NOMO-1 treated with DMSO at 0.1 percent for 48 hours (cell line): Measurements from ENCODE around the gene JPH3.

Source experiments
- DNase-seq: peaks from one replicate; lab custom pipeline; 2025; ENCODE audit not compliant: unreplicated experiment; lab: John Stamatoyannopoulos, UW

JPH3 gene

DNA sequence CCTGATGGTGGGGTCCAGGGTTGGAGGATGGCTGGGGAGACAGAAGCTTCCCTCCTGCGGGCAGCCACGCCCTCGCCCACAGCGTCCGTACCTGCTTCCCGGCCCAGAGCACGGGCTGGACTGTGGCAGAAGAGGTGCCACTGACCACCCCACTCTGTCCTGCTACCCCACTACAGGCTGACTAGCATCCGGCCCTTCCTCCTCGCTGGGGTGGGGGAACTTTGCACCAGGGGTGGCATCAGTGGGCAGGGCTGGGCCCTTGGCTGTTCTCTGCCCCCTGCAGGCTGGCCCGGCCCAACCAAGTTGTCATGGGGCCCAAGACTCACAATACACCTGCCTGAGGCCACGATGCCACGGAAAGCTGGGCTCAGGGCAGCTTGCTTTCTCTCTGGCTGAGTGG is 90.4 kb downstream of the JPH3 start:
- no peak for DNase-seq

DNA sequence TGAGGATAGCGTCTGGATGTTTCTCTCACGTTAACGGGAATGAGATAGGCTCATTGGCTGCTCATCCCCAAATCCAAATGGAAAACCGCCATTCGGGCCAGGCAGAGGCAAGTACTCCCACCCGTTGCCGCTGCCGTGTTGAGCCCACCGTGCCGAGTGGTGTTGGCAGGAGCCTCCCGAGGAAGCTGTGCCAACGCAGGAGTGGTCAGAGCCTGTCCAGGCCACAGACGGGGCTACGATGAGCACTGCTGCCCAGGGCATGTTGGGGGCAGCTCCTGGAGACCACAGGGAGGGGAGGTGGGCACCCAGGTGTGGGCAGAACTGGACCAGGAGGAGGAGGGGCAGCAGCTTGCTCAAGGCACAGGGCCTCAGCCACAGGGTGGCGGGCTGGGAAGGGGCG is 91.5 kb downstream of the JPH3 start:
- DNase-seq: no peak

DNA sequence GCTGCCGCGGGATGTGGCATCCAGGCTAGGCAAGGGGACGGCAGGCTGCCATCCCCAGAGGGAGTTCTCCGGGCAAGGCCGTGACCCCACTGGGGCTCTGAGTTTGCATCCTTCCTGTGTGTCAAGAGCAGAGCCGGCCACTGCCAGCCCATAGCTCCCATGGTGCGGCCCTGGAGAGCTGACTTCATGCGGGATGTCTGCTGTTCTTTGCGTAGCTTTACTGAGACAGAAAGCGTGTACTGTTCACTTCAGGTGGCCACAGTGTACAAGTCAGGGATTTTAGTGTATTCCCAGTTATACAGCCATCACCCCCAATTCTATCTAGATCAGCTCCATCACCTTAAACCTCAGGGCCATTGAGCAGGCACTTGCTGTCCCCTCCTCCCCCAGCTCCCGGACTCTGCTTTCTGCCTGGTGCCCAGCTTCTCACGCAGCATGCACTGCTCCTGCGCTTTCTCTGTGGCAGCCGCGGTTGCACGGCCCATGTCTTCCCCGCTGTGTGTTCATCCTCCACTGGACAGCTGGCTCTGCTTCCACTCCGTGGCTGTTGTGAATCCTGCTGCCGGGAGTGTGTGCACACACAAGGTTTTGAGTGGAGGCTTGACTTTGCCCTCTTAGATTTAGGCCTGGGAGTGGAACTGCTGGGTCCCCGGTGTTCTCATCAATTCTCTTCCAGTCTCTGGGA is 92.3 kb downstream of the JPH3 start:
- no peak for DNase-seq

DNA sequence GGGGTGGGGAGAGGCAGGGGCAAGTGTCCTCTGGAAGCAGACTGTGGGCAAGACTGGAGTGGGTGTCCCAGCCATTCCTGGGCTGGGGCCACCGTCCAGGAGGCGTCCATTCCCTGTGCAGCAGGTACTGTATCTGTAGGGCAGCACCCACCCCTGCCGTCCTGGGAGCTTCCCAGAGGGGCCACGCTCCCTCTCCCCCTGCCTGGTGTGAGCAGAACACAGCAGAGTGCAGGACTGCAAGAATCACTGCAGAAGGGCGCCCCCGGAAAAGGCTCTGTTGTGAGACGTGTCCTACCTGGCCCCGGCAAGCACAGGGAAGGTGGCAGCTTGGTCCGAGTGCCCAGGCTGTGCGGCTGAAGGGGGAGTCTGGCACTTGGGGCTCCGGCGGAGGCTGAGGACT is 93.2 kb downstream of the JPH3 start:
- DNase-seq: no peak

DNA sequence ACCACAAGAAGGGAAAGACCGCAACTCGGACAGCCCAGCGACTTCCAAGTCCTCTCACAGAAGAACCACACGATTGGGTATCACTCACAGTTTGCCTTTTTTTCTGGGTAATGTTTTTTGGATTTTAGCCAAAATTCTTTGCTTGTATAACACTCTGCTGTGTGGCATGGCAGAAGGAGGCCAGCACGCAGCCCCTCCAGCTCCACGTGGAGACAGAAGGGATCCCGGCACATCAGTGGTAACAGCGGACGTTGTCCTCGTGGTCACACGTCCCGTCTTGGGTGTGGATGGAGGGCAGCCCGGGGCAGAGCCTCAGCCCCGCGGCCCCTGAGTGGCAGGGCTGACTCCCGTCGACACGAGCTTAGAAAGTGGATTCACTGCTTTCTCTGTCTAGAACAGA is 94.4 kb downstream of the JPH3 start:
- DNase-seq: no peak

DNA sequence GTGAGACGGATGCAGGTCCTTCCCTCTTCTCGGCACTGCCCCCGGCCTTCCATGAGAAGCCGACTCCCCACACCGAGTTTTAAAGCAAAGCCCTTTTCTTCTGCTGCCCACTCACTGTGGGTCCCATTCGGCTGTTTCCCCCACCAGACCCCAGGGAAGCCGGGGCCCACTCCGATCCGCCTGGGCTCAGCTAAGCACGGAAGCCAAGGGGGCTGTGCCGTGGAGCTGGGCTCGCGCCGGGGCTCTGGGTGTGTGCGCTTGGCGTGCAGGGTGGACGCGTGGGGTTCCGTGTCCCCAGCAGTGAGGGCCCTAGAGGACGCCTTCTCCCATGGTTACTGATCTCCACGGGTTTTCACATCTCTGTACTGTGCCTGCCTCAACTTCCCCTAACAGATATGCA is 94.9 kb downstream of the JPH3 start:
- DNase-seq: no peak

DNA sequence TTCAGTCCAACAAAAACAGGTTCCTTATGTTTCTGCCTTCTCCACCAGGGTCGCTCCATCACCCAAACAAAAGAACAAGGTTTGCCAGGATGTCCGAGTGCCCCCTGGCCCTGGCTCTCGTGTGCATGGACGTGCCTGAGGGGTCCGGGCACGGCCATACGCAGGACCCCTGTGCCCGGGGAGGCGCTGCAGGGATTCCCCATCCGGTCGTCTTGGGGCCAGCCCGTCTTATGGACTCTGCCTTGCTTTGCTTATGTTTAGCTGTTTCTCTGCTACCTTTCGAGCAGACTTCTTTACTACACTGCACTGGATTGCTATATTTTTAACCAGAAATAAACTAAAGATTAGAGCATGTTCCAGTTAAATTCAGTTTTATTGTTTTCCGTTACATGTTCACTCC is 95.5 kb downstream of the JPH3 start:
- no peak for DNase-seq

DNA sequence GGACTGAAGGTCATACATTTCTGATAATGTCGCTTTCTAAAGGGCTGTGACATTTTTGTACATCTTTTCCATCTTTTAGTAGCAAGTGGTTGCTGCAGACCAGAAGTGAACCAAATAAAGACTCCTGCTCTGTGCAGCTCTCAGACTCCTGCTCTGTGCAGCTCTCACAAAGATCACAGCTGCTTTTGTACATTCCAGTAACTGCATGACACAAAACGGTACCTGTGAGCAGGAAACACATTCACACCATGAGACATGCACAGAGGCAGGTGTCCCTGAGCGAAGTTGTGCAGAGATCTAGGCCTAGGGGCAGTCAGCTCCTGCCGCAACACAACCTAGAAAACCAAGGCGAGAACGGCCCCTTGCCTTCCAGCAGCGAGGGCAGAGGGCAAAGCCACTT is 95.9 kb downstream of the JPH3 start:
- no peak for DNase-seq

DNA sequence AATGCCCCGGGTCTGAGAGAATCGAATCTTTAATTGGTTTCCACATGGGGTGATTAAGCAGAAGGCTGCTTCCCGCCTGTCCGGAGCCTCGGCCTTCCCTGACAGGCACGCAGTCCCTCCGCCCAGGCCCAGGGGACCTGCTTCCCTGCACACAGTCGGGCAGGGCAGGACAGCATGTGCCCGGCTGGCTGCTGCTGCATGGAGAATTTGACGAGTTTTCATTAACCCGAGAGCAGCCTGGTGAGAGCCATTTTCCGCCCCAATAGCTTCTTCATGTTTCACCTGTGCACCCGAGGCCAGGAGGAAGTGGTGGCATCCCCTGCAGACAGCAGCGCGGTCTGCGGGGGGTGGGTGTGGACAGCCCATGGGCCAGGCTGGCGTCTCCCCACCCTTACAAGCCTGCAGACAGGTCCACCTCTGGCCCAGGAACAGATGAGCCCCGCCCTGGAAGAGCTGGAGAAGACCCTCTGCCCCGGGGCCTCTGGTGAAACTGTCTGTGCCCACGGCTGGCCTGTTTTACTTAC is 96.4 kb downstream of the JPH3 start:
- DNase-seq: no peak

DNA sequence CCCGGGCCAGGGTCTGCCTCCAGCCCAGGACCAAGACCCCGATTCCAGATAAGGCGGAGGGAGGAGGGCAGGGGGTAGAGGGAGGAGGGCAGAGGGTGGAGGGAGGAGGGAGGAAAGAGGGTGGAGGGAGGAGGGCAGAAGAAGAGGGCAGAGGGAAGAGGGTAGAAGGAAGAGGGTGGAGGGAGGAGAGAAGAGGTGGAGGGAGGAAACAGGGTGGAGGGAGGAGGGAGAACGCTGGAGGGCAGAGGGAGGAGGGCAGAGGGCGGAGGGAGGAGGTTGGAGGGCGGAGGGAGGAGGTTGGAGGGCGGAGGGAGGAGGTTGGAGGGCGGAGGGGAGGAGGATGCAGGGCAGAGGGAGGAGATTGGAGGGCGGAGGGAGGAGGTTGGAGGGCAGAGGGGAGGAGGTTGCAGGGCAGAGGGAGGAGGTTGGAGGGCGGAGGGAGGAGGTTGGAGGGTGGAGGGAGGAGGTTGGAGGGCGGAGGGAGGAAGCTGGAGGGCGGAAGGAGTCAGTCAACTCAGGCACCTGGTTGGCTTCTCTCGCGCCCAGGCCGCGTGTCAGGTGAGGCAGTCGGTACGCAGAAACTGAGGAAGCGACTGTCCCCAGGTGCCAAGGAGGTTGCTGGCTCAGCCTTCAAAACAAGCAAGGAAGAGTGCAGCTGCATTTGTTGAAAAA is 98.2 kb downstream of the JPH3 start:
- no peak for DNase-seq

DNA sequence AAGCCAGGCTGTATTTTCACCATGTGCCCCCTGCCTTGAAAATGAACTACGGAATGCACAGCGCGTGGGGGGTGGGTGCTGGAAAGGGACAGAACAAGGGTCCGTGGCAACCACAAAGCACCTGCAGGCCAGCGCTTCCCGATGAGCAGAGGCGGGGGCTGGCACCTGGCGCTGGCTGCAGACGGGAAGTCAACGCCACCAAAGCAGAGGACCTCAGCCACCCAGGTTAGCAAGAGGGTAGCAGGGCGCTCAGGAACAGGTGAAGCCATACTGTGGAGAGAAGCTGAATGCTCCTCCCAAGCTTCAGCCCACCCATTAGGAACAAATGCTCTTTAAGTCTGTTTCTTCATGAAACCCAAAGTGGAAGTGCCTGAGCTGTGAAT is 98.8 kb downstream of the JPH3 start:
- no peak for DNase-seq

DNA sequence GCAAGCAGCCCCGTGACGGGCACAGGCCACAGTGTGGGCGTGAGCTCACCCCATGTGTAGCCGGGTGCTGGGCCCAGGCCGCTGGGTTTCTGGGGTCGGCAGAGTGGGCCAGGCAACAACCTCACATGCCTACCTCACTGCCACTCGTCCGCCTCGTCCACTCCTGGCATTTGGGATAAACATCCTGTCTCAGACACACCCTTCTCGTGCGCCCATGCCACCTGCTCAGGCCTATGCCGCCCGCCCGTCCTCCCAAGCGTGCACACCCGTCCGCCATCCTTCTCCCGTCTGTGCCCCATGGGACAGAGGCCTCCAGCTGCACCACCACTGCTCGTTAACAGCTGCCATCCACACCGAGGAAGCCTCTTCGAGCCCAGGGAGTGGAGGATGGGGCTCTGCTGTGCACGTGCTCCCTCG is 99.2 kb downstream of the JPH3 start:
- DNase-seq: no peak

DNA sequence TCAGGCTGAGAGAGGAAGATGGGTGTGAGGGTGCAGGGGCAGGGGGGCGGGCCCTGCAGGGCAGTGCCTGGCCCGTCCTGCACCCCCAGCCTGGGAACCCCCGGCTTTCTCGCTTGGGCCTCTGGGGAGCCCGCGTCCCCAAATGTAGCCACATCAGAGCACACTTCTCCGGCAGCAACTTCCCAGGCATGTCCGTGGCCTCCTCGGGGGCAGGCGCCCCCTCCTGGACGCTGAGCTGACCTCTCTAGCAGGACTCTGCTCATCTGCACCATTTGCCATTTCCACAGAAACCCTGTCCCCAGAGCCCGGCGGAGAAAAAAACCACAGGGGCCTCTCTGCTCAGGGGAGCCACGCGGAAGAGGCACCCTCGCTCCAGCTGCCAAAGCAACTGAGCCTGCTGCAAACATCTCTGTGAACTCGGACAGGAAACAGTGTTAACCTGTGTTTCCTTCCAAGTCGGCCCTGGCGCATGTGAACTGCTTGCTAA is 100.1 kb downstream of the JPH3 start:
- no peak for DNase-seq

DNA sequence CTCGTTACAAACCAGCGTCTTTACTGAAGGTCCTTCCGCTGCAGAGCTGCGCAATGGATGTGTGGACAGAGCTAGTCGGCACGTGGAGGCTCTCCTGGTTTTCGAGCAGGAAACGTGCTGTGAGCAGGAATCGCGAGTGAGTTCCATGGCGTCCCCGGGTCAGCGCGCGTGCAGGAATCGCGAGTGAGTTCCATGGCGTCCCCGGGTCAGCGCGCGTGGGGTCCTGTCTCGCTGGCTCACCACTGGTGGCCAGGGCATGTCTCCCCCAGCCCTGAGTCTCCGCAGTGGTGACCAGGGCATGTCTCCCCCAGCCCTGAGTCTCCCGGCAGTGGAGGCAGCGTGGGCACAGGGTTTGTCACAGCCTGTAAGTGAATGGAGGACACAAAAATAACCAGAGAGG is 100.8 kb downstream of the JPH3 start:
- DNase-seq: no peak

DNA sequence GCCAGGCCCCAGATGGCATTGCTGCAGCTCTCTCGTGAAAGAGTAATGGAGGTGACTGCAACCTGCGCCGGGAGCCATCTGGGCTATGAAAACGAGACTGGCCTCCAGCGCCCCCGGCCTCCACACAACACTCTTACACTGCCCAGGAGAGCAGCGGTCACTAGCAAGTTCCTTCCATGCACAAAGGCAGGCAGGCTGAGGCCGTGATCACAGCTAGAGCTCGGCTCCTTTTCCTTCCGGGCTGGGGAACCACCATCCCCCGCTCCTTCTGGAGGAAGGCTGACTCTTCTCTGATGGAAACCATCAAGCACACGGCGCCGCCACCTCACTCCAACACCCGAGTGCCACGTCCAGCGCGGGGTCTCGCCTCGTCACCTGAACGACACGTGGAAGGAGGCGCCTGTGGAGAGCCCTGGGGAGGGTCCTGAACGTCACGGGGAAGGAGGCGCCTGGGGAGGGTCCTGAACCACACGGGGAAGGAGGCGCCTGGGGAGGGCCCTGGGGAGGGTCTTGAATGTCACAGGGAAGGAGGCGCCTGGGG is 101.6 kb downstream of the JPH3 start:
- no peak for DNase-seq

DNA sequence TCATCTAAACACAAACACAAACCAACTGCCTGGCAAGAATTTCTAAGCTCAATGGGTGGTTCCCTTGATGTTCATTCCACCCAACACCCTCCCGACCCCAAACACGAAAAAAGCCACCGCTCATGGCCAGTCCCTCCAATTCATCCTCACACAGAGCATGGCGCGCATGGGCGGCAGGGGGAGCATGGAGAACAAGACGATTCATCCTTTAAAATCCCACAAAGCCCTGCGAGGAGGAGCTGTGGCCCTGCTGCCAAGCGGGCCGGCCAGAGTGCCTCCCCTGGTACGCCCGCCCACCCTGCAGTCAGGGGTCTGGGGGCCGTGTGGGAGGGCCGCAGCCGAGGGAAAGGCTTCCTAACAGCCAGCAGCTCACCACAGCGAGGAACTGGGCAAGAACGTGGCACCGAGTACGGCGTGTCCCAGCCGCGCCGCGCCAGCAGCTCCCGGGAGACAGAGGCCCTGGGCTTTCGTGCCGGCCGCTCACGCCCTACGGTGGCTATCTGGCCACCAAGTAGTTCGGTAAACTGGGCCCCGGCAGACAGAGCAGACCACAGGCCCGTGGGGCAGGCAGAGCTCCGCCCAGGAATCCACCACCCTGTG is 102.5 kb downstream of the JPH3 start:
- no peak for DNase-seq

DNA sequence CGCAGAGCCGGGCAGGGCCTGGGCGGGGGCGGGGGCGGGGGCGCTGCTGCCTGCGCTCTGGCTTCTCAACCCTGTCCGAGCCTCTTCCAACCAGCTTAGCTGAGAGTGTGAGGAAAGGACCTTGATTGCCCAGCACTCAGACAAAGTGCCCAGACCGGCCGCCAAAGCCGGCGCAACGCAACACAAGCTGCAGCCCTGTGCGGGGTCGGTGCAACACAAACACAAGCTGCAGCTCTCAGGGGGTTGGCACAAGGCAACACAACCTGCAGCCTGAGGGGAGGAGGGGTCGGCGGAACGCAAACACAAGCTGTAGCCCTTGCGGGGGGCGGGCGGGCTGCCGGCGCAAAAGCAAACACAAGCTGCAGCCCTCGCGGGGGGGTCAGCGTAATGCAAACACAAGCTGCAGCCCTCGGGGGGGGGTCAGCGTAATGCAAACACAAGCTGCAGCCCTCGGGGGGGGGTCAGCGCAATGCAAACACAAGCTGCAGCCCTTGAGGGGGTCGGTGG is 103.5 kb downstream of the JPH3 start:
- no peak for DNase-seq

DNA sequence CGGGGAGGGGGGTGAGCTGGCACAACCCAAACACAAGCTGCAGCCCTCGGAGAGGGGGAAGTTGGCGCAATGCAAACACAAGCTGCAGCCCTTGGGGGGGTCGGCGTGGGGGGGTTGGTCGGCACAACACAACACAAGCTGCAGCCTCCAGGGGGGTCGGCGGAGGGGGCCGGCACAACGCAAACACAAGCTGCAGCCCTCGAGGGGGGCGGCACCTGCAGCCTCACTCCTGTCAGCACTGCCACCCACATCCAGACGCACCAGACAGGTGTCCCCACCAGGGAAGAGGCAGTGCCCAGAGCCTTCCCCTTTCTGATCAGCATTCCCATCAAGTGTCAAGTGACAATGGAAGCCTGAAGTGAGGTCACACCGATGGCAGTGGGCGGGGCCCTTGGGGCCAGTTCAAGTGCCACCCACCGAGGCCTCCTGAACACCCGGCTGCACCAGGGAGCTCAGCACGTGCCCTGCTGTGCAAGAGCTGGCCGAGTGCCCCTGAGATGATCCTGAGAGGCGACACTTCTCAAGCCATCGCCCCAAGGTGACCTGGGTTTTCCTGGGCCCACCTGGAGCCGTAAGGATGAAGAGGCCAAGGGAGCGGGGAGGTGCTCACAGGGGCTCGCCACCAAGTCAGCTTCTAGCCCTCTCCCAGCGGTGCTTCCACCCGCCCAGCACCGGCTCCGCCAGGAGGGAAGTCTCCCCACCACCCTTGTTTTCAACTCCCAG is 104.1 kb downstream of the JPH3 start:
- no peak for DNase-seq

DNA sequence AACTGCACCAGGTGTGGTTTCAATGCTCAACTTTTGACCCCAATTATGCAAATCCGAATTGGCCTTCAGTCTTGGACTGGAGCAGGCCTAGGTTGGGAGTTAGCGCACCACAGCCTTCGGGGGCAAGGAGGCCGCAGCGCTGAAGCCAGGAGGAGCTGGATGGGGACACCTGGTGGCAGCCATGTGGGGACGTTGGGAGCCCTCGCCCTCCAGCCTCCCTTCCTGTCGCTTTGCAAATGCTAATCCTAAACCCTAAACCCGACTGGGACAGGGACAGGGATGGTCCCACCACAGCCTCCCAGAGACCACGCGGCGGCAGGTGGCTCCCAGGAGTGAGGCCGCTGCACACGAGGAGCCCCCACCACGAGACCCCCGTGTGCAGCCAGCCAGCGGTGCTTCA is 104.8 kb downstream of the JPH3 start:
- no peak for DNase-seq

DNA sequence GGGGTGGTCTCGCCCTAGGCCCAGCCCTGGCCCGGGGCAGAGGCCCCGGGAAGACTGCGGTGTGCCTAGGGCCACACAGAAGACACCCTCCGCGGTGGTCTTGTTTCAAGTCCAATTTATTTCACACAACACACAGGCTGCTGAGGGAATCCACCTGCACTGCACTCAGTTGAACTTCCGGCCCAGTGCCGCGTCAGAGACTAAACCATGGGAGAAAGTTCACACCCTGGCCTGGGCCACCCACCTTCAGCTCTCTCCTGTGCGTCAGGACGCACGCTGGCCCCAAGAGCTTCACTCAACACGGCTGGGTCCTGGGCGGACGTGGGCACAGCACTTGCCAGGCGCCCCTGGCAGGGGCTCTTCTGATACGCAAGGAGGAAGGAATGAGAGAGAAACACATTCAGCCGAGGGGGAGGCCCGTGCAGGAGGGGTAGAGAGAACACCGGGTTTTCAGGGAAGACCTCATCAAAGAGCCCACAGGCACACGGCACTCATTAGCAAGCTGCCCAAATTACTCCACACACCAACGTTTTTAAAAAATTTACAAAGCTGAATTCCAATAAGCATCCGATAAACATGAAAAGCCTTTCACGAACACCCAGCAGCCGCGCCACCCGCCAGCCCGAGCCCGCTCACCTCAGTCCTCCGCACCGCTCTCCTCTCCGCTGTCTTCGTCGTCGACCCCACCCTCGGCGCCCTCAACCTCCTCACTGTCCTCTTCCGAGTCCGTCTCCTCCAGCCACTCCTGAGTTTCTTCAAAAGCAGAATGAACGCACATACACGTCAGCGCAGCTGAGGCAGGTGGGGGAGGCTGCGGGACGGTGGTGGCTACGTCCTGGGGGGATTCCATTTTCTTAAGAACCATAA is 105.6 kb downstream of the JPH3 start:
- no peak for DNase-seq
